WTC11 (cell line): ENCODE measurements around the gene PSMD12. TPM values are rescaled to one million over a fixed set of nuclear protein-coding genes. Genes with fewer than 3 reads are reported as not detected.
A peak's percentile ranks its signal among the peaks of the same experiment; 100 is the strongest.

Source experiments
- ATAC-seq: fragments of 200-7000 bp; cut with Tn5 transposase; 2 replicates; pipeline ENCODE4 v1.10.0; 2021; ENCODE audit warnings: mild to moderate bottlenecking, moderate library complexity
- CTCF ChIA-PET: fragments of 300-600 bp; sonication (Branson Sonifier 250); formaldehyde crosslinking; loops from one replicate; lab custom pipeline; 2021; ENCODE audit warnings: antibody characterized with exemption; lab: Charles Lee
- POLR2A ChIA-PET: fragments of 350-600 bp; sonication (Branson Sonifier 250); formaldehyde crosslinking; loops from one replicate; lab custom pipeline; 2021; ENCODE audit warnings: antibody characterized with exemption; lab: Charles Lee
- DNase-seq: peaks from one replicate; pipeline ENCODE4 v3.0.0; 2021; ENCODE audit warnings: low spot score
- H3K27ac Mint-ChIP-seq: 2 replicates; pipeline ENCODE4 v1.8.0; 2021; ENCODE audit warnings: mixed read lengths
- H3K27me3 Mint-ChIP-seq: 2 replicates; pipeline ENCODE4 v1.8.0; 2021; ENCODE audit warnings: low read depth, mild to moderate bottlenecking, moderate library complexity, mixed read lengths
- H3K36me3 Mint-ChIP-seq: 2 replicates; pipeline ENCODE4 v1.8.0; 2021; ENCODE audit warnings: mixed read lengths
- H3K4me1 Mint-ChIP-seq: 2 replicates; pipeline ENCODE4 v1.8.0; 2022; ENCODE audit warnings: mixed read lengths
- H3K4me3 Mint-ChIP-seq: 2 replicates; pipeline ENCODE4 v1.8.0; 2021; ENCODE audit warnings: mild to moderate bottlenecking, moderate library complexity, mixed read lengths
- H3K9me3 Mint-ChIP-seq: 2 replicates; pipeline ENCODE4 v1.8.0; 2021; ENCODE audit warnings: mixed read lengths
- FOXK1 ChIP-seq: sonication (generic); formaldehyde crosslinking; IDR thresholded peaks from 2 replicates; pipeline ENCODE4 v1.8.0; 2022; ENCODE audit warnings: mild to moderate bottlenecking, moderate library complexity, missing genetic modification reagents
- IRF1 ChIP-seq: sonication (generic); formaldehyde crosslinking; IDR thresholded peaks from 2 replicates; pipeline ENCODE4 v1.8.0; 2023; ENCODE audit warnings: missing genetic modification reagents
- KAT7 ChIP-seq: sonication (generic); formaldehyde crosslinking; IDR thresholded peaks from 2 replicates; pipeline ENCODE4 v1.8.1; 2023; ENCODE audit warnings: missing genetic modification reagents, mild to moderate bottlenecking, borderline replicate concordance
- MLX ChIP-seq: sonication (generic); formaldehyde crosslinking; IDR thresholded peaks from 2 replicates; pipeline ENCODE4 v1.8.1; 2023; ENCODE audit warnings: mild to moderate bottlenecking, missing genetic modification reagents, moderate library complexity
- NR1H2 ChIP-seq: sonication (generic); formaldehyde crosslinking; IDR thresholded peaks from 2 replicates; pipeline ENCODE4 v1.9.0; 2021; ENCODE audit warnings: mild to moderate bottlenecking, moderate library complexity, missing genetic modification reagents
- RELA ChIP-seq: sonication (generic); formaldehyde crosslinking; IDR thresholded peaks from 2 replicates; pipeline ENCODE4 v1.8.1; 2022; ENCODE audit warnings: missing genetic modification reagents, mild to moderate bottlenecking, borderline replicate concordance
- SMAD4 ChIP-seq: sonication (generic); formaldehyde crosslinking; IDR thresholded peaks from 2 replicates; pipeline ENCODE4 v1.8.0; 2022; ENCODE audit warnings: mild to moderate bottlenecking, missing genetic modification reagents
- ZBTB21 ChIP-seq: sonication (generic); formaldehyde crosslinking; IDR thresholded peaks from 2 replicates; pipeline ENCODE4 v1.8.1; 2023; ENCODE audit warnings: mild to moderate bottlenecking, missing genetic modification reagents, borderline replicate concordance
- ZNF138 ChIP-seq: sonication (generic); formaldehyde crosslinking; conservative IDR thresholded peaks from 2 replicates; pipeline ENCODE4 v1.8.1; 2022; ENCODE audit warnings: mild to moderate bottlenecking, moderate library complexity, missing genetic modification reagents
- ZNF263 ChIP-seq: sonication (generic); formaldehyde crosslinking; IDR thresholded peaks from 2 replicates; pipeline ENCODE4 v1.8.1; 2022; ENCODE audit warnings: low read depth, mild to moderate bottlenecking, moderate library complexity, missing genetic modification reagents
- ZNF396 ChIP-seq: fragments of 250-450 bp; sonication (Bioruptor Pico); IDR thresholded peaks from 2 replicates; pipeline ENCODE4 v1.8.0; 2021; ENCODE audit warnings: mild to moderate bottlenecking, moderate library complexity, borderline replicate concordance
- total RNA-seq: library from RNA; stranded (reverse); gene quantifications from 3 replicates; pipeline ENCODE4 v1.2.3, GENCODE V29; 2021
- TF ChIP-seq, protein P1 (sequence below): sonication (generic); formaldehyde crosslinking; IDR thresholded peaks from 2 replicates; pipeline ENCODE4 v1.8.0; 2023; ENCODE audit warnings: missing genetic modification reagents, mild to moderate bottlenecking, borderline replicate concordance

The PSMD12 gene
- total RNA-seq, 1 experiment from 2014 or later: 66.9 TPM

DNA sequence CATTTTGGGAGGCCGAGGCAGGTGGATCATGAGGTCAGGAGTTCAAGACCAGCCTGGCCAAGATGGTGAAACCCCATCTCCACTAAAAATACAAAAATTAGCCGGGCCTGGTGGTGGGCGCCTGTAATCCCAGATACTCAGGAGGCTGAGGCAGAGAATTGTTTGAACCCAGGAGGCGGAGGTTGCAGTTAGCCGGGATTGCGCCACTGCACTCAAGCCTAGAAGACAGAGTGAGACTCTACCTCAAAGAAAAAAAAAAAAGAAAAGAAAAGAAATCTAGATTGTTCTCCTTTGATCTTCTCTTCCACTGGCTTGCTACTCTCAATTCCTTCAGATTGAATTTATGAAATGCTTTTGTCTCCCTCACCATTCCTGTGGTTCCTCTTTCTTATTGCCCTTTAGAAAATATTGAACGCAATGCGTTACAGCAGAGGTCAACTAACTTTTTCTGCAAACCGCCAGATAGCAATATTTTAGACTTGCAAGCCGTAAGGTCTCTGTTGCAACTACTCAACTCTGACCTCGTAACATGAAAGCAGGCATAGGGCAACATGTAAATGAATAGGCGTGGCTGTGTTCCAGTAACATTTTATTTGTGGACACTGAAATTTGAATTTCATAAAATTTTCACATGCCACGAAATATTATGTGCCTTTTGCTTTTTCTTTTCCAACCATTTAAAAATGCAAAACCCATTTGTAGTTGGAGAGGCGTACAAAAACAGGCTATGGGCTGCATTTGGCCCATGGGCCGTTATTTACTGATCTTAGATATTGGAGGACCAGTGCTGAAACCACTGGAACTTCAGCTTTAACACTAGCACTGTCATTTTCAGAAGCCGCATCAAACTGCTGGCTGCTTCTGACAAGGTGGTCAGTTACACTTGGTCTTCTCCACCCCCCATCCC lies 35.5 kb upstream of the PSMD12 start:
- TF ChIP-seq ZNF396: no peak
- no peak for TF ChIP-seq ZBTB21 (CRISPR knock-in tag)
- TF ChIP-seq FOXK1 (CRISPR knock-in tag): no peak
- TF ChIP-seq KAT7: no peak
- no peak for TF ChIP-seq MLX
- no peak for ATAC-seq
- H3K27ac Mint-ChIP-seq: peak overlapping the region; percentile 55; the same call in 1 of the 2 replicates
- CTCF ChIA-PET: no interaction called here
- H3K9me3 Mint-ChIP-seq: no peaks in the 10 kb centered on the region
- no peaks in the 10 kb centered on the region for H3K27me3 Mint-ChIP-seq
- peaks cover 41% of the 10 kb centered on the region for H3K4me1 Mint-ChIP-seq
- DNase-seq: no peak
- peaks cover 9% of the 10 kb centered on the region; the same call in 1 of the 2 replicates for H3K36me3 Mint-ChIP-seq
- POLR2A ChIA-PET: no interaction called here
- no peak overlapping the region for H3K4me3 Mint-ChIP-seq

DNA sequence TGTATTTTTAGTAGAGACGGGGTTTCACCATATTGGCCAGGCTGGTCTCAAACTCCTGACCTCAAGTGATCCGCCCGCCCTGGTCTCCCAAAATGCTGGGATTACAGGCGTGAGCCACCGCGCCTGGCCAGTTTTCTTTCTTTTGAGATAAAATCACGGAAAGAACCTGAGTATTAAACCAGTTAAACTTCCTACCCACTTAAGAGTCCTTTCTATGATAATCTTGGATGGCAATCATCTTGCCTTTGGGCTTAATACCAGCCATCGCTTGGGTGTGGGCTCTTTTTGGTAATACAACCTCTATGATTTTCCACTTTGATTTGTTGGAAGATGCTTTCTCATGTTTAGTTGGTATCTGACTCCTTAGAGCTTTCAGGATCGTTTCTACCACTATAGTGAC lies 34.7 kb upstream of the PSMD12 start:
- no peaks in the 10 kb centered on the region for H3K9me3 Mint-ChIP-seq
- TF ChIP-seq, protein P1, sequence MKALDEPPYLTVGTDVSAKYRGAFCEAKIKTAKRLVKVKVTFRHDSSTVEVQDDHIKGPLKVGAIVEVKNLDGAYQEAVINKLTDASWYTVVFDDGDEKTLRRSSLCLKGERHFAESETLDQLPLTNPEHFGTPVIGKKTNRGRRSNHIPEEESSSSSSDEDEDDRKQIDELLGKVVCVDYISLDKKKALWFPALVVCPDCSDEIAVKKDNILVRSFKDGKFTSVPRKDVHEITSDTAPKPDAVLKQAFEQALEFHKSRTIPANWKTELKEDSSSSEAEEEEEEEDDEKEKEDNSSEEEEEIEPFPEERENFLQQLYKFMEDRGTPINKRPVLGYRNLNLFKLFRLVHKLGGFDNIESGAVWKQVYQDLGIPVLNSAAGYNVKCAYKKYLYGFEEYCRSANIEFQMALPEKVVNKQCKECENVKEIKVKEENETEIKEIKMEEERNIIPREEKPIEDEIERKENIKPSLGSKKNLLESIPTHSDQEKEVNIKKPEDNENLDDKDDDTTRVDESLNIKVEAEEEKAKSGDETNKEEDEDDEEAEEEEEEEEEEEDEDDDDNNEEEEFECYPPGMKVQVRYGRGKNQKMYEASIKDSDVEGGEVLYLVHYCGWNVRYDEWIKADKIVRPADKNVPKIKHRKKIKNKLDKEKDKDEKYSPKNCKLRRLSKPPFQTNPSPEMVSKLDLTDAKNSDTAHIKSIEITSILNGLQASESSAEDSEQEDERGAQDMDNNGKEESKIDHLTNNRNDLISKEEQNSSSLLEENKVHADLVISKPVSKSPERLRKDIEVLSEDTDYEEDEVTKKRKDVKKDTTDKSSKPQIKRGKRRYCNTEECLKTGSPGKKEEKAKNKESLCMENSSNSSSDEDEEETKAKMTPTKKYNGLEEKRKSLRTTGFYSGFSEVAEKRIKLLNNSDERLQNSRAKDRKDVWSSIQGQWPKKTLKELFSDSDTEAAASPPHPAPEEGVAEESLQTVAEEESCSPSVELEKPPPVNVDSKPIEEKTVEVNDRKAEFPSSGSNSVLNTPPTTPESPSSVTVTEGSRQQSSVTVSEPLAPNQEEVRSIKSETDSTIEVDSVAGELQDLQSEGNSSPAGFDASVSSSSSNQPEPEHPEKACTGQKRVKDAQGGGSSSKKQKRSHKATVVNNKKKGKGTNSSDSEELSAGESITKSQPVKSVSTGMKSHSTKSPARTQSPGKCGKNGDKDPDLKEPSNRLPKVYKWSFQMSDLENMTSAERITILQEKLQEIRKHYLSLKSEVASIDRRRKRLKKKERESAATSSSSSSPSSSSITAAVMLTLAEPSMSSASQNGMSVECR: no peak

GRCh38 chr17:67400193-67400592 lies 33.8 kb upstream of the PSMD12 start:
- no peaks in the 10 kb centered on the region for H3K9me3 Mint-ChIP-seq
- TF ChIP-seq RELA (CRISPR knock-in tag): no peak
- TF ChIP-seq ZNF263 (CRISPR knock-in tag): no peak
- no peak for TF ChIP-seq SMAD4
- no peak for TF ChIP-seq IRF1 (CRISPR knock-in tag)
- no peak for TF ChIP-seq ZBTB21 (CRISPR knock-in tag)
- no peak for TF ChIP-seq NR1H2 (CRISPR knock-in tag)
- TF ChIP-seq, all 79 proteins: peak for 0
- DNase-seq: no peak
- Mint-ChIP-seq H3K4me1 (peaks cover 41% of the 10 kb centered on the region), H3K27me3 (no peaks in the 10 kb centered on the region), H3K27ac (no peak overlapping the region), H3K36me3 (peaks cover 12% of the 10 kb centered on the region), H3K4me3 (no peak overlapping the region)
- ATAC-seq: no peak
- POLR2A ChIA-PET: no interaction called here
- CTCF ChIA-PET: no interaction called here

More for the DNA sequence above, 34.7 kb upstream of the PSMD12 start:
- H3K36me3 Mint-ChIP-seq: peaks cover 9% of the 10 kb centered on the region; the same call in 1 of the 2 replicates
- H3K4me1 Mint-ChIP-seq: peaks cover 41% of the 10 kb centered on the region
- ChIA-PET POLR2A (no interaction called here), CTCF (no interaction called here)
- H3K4me3 Mint-ChIP-seq: no peak overlapping the region
- ATAC-seq (no peak), DNase-seq (no peak)
- H3K27me3 Mint-ChIP-seq: no peaks in the 10 kb centered on the region
- H3K27ac Mint-ChIP-seq: no peak overlapping the region

- no peak for TF ChIP-seq ZNF138 (CRISPR knock-in tag)
- CTCF ChIA-PET: no interaction called here
- Mint-ChIP-seq H3K9me3 (no peaks in the 10 kb centered on the region), H3K4me3 (no peak overlapping the region), H3K27me3 (no peaks in the 10 kb centered on the region), H3K27ac (no peak overlapping the region), H3K4me1 (peaks cover 41% of the 10 kb centered on the region), H3K36me3 (peaks cover 16% of the 10 kb centered on the region)
- ATAC-seq (no peak), DNase-seq (no peak)
- POLR2A ChIA-PET: no interaction called here
These were observed 33.3 kb upstream of the PSMD12 start for GRCh38 chr17:67399676-67400075.
